HEK293 (cell line): Measurements from ENCODE around the gene OR4D9.
A peak's percentile ranks its signal among the peaks of the same experiment; 100 is the strongest.
"Not testable (repeated sequence)": the region's sequence is repeated elsewhere in the genome, so short reads cannot be mapped to it uniquely, and the experiment has no call there.

ENCODE experiments used
- CTCF ChIA-PET: fragments of 350-600 bp; formaldehyde crosslinking; extraction: SDS; loops from one replicate; lab custom pipeline; 2021; ENCODE audit warnings: antibody characterized with exemption; lab: Yijun Ruan, JAX
- POLR2A ChIA-PET: fragments of 300-600 bp; formaldehyde crosslinking; extraction: SDS; loops from one replicate; lab custom pipeline; 2020; ENCODE audit warnings: antibody characterized with exemption, inconsistent platforms; lab: Yijun Ruan, JAX
- H3K27ac ChIP-seq: fragments of 200-500 bp; sonication (Bioruptor generic); 2 replicates; pipeline ENCODE4 v1.5.1; 2014; ENCODE audit warnings: low read depth, low read length, control low read depth, inconsistent platforms; ENCODE audit errors: extremely low read depth
- H3K36me3 ChIP-seq, 2 experiments: fragments of 200-500 bp in 1 of 2; sonication (Bioruptor generic) in 1 of 2; 1 replicate in 1 of 2; 2 replicates in 1 of 2; pipeline ENCODE4 v1.5.1; 2014 to 2017; ENCODE audit warnings: inconsistent platforms in 2 of 2, low read length in 2 of 2; ENCODE audit not compliant: control insufficient read depth in 2 of 2, insufficient read depth in 1 of 2
- H3K4me1 ChIP-seq: fragments of 200-500 bp; sonication (Bioruptor generic); 2 replicates; pipeline ENCODE4 v1.5.1; 2014; ENCODE audit warnings: mild to moderate bottlenecking, low read length, inconsistent platforms; ENCODE audit not compliant: control insufficient read depth, insufficient read depth
- H3K4me3 ChIP-seq: 2 replicates; pipeline ENCODE4 v1.5.1; 2011; ENCODE audit warnings: low read depth, mild to moderate bottlenecking, control low read depth, low read length, moderate library complexity
- H3K9me3 ChIP-seq: fragments of 200-500 bp; sonication (Bioruptor generic); 2 replicates; pipeline ENCODE4 v1.5.1; 2014; ENCODE audit warnings: low read depth, low read length, inconsistent platforms; ENCODE audit not compliant: control insufficient read depth, insufficient read depth
- KLF1 ChIP-seq: fragments of 450-650 bp; formaldehyde crosslinking; IDR thresholded peaks from 2 replicates; pipeline ENCODE4 v1.5.1; 2016; ENCODE audit warnings: missing biosample characterization, missing genetic modification characterization
- ZBTB21 ChIP-seq: fragments of 450-650 bp; formaldehyde crosslinking; IDR thresholded peaks from 2 replicates; pipeline ENCODE4 v1.5.1; 2017; ENCODE audit warnings: missing biosample characterization, missing genetic modification characterization
- ZBTB8A ChIP-seq: fragments of 450-650 bp; formaldehyde crosslinking; IDR thresholded peaks from 2 replicates; pipeline ENCODE4 v1.5.1; 2016; ENCODE audit warnings: missing biosample characterization, missing genetic modification characterization
- ZFHX2 ChIP-seq: fragments of 450-650 bp; formaldehyde crosslinking; conservative IDR thresholded peaks from 2 replicates; pipeline ENCODE4 v1.5.1; 2016; ENCODE audit warnings: missing biosample characterization, missing genetic modification characterization
- ZNF184 ChIP-seq: fragments of 450-650 bp; IDR thresholded peaks from 2 replicates; pipeline ENCODE4 v1.5.1; 2018; ENCODE audit warnings: missing biosample characterization, mild to moderate bottlenecking, missing genetic modification characterization
- ZNF19 ChIP-seq: fragments of 450-650 bp; formaldehyde crosslinking; IDR thresholded peaks from 2 replicates; pipeline ENCODE4; 2016; ENCODE audit warnings: missing biosample characterization, missing genetic modification characterization, low read depth
- ZNF24 ChIP-seq: fragments of 450-650 bp; formaldehyde crosslinking; IDR thresholded peaks from 2 replicates; pipeline ENCODE4 v1.5.1; 2016; ENCODE audit warnings: missing biosample characterization, missing genetic modification characterization
- ZNF37A ChIP-seq: fragments of 450-650 bp; IDR thresholded peaks from 2 replicates; pipeline ENCODE4 v1.5.1; 2018; ENCODE audit warnings: missing biosample characterization, missing genetic modification characterization
- ZNF654 ChIP-seq: fragments of 450-650 bp; formaldehyde crosslinking; IDR thresholded peaks from 2 replicates; pipeline ENCODE4 v1.5.1; 2016; ENCODE audit warnings: low read depth, missing biosample characterization, missing genetic modification characterization
- TF ChIP-seq, protein P1 (sequence below): fragments of 450-650 bp; formaldehyde crosslinking; IDR thresholded peaks from 2 replicates; pipeline ENCODE4 v1.5.1; 2016; ENCODE audit warnings: missing biosample characterization, missing genetic modification characterization, low read depth
- TF ChIP-seq, protein P2 (sequence below): fragments of 450-650 bp; formaldehyde crosslinking; IDR thresholded peaks from 2 replicates; pipeline ENCODE4 v1.5.1; 2017; ENCODE audit warnings: missing biosample characterization, missing genetic modification characterization
- TF ChIP-seq, protein P3 (sequence below): fragments of 450-650 bp; formaldehyde crosslinking; IDR thresholded peaks from 2 replicates; pipeline ENCODE4 v1.5.1; 2017; ENCODE audit warnings: missing biosample characterization, mild to moderate bottlenecking, missing genetic modification characterization, moderate library complexity
- TF ChIP-seq, protein P4 (sequence below): fragments of 450-650 bp; formaldehyde crosslinking; IDR thresholded peaks from 2 replicates; pipeline ENCODE4 v1.5.1; 2016; ENCODE audit warnings: missing biosample characterization, missing genetic modification characterization

The OR4D9 gene

DNA sequence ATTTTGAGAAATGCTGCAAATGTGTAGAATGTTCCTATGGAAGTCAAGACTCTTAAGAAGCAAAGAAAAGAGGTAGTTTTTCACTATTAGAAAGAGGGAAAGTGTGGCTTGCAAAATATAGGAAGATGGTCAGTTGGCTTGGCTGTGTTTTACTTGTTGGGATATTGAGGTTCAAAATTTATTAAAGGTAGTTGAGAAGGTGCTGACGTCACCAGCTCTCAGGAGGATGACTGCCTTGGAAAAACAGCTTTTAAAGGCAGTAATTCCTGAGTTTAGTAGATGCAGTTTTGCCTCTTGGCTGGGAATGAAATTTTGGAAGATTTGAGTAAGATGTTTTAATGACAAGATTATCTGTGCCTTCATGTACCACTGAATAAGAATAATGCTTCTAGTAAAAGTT lies 336 bp downstream of the OR4D9 start:
- ChIA-PET CTCF (no interaction called here), POLR2A (no interaction called here)
- Histone ChIP-seq H3K27ac (no peak overlapping the region), H3K9me3 (no peaks in the 10 kb centered on the region), H3K36me3 (no peaks in the 10 kb centered on the region), H3K4me1 (no peaks in the 10 kb centered on the region), H3K4me3 (no peak overlapping the region)
- TF ChIP-seq, protein P1, sequence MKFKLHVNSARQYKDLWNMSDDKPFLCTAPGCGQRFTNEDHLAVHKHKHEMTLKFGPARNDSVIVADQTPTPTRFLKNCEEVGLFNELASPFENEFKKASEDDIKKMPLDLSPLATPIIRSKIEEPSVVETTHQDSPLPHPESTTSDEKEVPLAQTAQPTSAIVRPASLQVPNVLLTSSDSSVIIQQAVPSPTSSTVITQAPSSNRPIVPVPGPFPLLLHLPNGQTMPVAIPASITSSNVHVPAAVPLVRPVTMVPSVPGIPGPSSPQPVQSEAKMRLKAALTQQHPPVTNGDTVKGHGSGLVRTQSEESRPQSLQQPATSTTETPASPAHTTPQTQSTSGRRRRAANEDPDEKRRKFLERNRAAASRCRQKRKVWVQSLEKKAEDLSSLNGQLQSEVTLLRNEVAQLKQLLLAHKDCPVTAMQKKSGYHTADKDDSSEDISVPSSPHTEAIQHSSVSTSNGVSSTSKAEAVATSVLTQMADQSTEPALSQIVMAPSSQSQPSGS (tag by site-specific recombination) = 0 out of 2 replicates have a peak, but pooled peaks have one; percentile 38
- no peak for TF ChIP-seq ZFHX2 (tag by site-specific recombination)

DNA sequence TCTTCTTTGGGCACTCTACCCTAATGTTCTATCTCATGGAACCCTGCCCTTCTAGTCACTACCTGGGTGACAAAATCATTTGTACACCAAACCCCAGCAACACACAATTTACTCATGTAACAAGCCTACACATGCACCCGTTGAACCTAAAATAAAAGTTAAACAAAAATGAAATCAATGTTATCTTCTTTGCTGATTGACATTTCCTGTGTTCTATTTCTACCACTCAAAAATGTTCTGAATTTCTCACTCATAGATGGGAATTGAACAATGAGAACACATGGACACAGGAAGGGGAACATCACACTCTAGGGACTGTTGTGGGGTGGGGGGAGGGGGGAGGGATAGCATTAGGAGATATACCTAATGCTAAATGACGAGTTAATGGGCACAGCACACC lies 8.8 kb downstream of the OR4D9 start:
- H3K9me3 ChIP-seq, CTCF ChIA-PET, H3K4me1 ChIP-seq, H3K27ac ChIP-seq, H3K4me3 ChIP-seq, H3K36me3 ChIP-seq, POLR2A ChIA-PET: not testable (repeated sequence)

DNA sequence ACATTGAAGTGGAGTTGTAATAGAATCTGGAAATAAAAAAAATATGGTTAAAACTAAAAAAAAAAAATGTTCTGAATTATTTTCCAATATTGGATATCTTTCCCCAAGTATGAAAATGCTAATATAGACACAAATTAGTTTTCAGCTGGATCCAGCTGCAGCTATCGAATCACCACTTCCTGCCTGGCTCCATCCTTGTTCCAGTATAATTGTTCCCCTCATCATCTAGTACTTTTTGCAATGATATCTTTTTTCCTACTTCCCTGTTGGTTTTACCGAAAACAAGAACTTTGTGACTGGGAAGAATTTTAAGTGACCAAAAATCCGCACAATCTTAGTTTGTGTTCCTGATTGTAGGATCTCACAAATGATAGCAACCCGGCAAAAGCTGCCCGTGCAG lies 9.4 kb downstream of the OR4D9 start:
- Histone ChIP-seq H3K36me3 (no peaks in the 10 kb centered on the region), H3K4me1 (no peaks in the 10 kb centered on the region), H3K4me3 (no peak overlapping the region), H3K27ac (no peak overlapping the region), H3K9me3 (no peaks in the 10 kb centered on the region)
- POLR2A ChIA-PET = interaction anchor here (0.6 kb wide), 1 partner anchor 96 kb away, joined by 3 read pairs; no protein-coding TSS in a partner anchor
- TF ChIP-seq ZNF24 (no peak), KLF1 (tag by site-specific recombination) (no peak), ZBTB8A (tag by site-specific recombination) (no peak), ZNF654 (no peak), ZNF184 (tag by site-specific recombination) (no peak), ZNF37A (tag by site-specific recombination) (no peak), ZNF19 (no peak), ZBTB21 (tag by site-specific recombination) (no peak)
- TF ChIP-seq, protein P2, sequence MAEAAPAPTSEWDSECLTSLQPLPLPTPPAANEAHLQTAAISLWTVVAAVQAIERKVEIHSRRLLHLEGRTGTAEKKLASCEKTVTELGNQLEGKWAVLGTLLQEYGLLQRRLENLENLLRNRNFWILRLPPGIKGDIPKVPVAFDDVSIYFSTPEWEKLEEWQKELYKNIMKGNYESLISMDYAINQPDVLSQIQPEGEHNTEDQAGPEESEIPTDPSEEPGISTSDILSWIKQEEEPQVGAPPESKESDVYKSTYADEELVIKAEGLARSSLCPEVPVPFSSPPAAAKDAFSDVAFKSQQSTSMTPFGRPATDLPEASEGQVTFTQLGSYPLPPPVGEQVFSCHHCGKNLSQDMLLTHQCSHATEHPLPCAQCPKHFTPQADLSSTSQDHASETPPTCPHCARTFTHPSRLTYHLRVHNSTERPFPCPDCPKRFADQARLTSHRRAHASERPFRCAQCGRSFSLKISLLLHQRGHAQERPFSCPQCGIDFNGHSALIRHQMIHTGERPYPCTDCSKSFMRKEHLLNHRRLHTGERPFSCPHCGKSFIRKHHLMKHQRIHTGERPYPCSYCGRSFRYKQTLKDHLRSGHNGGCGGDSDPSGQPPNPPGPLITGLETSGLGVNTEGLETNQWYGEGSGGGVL (tag by site-specific recombination) = no peak
- TF ChIP-seq, protein P3, sequence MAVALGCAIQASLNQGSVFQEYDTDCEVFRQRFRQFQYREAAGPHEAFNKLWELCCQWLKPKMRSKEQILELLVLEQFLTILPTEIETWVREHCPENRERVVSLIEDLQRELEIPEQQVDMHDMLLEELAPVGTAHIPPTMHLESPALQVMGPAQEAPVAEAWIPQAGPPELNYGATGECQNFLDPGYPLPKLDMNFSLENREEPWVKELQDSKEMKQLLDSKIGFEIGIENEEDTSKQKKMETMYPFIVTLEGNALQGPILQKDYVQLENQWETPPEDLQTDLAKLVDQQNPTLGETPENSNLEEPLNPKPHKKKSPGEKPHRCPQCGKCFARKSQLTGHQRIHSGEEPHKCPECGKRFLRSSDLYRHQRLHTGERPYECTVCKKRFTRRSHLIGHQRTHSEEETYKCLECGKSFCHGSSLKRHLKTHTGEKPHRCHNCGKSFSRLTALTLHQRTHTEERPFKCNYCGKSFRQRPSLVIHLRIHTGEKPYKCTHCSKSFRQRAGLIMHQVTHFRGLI (tag by site-specific recombination) = no peak
- TF ChIP-seq, protein P4, sequence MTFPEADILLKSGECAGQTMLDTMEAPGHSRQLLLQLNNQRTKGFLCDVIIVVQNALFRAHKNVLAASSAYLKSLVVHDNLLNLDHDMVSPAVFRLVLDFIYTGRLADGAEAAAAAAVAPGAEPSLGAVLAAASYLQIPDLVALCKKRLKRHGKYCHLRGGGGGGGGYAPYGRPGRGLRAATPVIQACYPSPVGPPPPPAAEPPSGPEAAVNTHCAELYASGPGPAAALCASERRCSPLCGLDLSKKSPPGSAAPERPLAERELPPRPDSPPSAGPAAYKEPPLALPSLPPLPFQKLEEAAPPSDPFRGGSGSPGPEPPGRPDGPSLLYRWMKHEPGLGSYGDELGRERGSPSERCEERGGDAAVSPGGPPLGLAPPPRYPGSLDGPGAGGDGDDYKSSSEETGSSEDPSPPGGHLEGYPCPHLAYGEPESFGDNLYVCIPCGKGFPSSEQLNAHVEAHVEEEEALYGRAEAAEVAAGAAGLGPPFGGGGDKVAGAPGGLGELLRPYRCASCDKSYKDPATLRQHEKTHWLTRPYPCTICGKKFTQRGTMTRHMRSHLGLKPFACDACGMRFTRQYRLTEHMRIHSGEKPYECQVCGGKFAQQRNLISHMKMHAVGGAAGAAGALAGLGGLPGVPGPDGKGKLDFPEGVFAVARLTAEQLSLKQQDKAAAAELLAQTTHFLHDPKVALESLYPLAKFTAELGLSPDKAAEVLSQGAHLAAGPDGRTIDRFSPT (tag by site-specific recombination) = no peak
- CTCF ChIA-PET = interaction anchor here (0.6 kb wide), 1 partner anchor 294 kb away, joined by 4 read pairs; no protein-coding TSS in a partner anchor
